Stimulated activated CD8-positive, alpha-beta memory T cell treated with anti-CD3 and anti-CD28 coated beads, Interleukin-4, amount 100 ng/mL, for 1 hour (primary cell): Measurements from ENCODE around the gene ZNF358.

Experiments
- DNase-seq, 2 donors: peaks; one replicate each; pipeline ENCODE4 v3.0.0-alpha.2; 2020; ENCODE audit warnings: low read depth in 2 of 2, low spot score in 1 of 2

The ZNF358 gene

DNA sequence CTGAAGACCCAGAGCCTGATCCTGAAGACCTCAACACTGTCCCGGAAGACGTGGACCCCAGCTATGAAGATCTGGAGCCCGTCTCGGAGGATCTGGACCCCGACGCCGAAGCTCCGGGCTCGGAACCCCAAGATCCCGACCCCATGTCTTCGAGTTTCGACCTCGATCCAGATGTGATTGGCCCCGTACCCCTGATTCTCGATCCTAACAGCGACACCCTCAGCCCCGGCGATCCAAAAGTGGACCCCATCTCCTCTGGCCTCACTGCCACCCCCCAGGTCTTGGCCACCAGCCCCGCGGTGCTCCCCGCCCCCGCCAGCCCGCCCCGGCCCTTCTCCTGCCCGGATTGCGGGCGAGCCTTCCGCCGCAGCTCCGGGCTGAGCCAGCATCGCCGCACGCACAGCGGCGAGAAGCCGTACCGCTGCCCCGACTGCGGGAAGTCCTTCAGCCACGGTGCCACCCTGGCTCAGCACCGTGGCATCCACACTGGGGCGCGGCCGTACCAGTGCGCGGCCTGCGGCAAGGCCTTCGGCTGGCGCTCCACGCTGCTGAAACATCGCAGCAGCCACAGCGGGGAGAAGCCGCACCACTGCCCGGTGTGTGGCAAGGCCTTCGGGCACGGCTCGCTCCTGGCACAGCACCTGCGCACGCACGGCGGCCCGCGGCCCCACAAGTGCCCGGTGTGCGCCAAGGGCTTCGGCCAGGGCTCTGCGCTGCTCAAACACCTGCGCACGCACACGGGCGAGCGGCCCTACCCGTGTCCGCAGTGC lies 3.6 kb downstream of the ZNF358 start:
- no peak for DNase-seq

DNA sequence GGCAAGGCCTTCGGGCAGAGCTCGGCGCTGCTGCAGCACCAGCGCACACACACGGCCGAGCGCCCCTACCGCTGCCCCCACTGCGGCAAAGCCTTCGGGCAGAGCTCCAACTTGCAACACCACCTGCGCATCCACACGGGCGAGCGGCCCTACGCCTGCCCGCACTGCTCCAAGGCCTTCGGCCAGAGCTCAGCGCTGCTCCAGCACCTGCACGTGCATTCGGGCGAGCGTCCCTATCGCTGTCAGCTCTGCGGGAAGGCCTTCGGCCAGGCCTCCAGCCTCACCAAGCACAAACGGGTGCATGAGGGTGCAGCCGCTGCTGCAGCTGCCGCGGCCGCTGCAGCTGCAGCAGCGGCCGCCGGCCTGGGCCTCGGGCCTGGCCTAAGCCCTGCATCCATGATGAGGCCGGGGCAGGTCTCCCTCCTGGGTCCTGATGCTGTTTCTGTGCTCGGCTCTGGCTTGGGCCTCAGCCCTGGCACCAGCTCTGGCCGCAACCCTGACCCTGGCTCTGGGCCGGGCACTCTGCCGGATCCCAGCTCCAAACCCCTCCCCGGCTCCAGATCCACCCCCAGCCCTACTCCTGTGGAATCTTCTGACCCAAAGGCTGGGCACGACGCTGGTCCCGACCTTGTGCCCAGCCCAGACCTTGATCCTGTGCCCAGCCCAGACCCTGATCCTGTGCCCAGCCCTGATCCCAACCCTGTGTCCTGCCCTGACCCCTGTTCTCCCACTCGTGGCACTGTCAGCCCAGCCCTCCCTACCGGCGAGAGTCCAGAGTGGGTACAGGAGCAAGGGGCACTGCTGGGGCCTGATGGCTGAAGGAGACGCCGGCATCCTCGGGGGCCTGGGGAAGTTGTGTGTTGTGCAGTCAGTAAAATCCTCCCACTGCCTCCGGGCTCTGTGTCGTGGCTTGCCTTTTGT lies 4.5 kb downstream of the ZNF358 start:
- no peak for DNase-seq

DNA sequence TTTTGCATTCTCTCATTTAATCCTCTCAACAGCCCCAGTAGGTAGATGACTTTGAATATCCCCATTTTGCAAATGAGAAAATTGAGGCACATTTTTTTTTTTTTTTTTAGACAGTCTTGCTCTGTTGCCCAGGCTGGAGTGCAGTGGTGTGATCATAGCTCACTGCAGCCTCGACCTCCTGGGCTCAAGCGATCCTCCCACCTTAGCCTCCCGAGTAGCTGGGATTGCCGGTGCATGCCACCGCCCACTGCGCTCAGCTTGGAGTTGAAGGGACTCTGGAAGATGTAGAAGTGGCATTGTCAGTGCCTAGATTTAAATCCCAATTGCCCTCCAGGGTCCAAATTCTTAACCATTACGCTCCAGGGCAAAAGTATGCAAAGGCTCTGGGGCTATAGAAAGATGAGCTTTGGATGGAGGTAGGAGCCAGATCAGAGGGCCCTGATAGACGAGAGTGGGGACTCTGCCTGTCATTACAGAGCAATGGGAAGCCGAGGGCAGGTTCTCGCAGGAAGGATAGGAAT lies 5.7 kb downstream of the ZNF358 start:
- DNase-seq = no peak

DNA sequence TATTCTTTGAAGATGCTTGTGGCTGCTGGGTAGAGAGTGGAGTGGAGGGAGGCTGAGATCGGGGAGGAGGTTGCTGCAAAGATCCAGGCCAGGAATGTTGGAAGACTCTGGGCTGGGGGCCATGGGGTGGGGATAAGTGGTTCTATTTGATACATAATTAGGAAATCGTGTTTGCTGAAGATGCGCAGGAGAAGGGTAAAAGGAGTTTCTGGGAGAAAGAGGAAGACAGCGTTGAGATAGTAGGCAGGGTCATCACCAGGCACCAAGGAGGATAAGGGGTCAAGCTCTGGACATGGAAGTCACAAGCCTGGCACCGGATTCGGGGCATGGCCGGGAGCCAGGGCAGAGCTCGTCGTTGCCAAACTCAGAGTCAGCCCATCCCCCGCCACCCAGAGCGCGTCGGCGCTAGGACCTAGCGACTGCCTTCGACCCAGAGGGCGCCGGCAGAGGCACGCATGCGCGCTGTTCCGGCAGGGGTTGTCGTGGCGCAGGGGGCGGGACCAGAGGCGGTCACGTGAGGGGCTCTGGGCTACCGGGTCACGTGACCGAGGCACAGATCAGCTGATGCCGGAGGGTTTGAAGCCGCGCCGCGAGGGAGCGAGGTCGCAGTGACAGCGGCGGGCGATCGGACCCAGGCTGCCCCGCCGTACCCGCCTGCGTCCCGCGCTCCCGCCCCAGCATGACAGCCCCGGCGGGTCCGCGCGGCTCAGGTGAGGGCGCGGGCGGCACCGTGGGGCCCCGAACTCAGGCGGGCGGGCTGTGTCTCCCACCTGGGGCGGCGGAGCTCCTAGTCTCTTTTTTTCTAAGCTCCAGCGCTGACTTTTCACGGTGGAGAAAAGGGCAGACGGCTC lies 6.4 kb downstream of the ZNF358 start, which contains the start of gene MCOLN1:
TSS of gene MCOLN1 (plus strand) at position 553 of the 851 bp plus-strand sequence. CDS start at position 680, 127 bp downstream.
- DNase-seq = peak; percentile 99

DNA sequence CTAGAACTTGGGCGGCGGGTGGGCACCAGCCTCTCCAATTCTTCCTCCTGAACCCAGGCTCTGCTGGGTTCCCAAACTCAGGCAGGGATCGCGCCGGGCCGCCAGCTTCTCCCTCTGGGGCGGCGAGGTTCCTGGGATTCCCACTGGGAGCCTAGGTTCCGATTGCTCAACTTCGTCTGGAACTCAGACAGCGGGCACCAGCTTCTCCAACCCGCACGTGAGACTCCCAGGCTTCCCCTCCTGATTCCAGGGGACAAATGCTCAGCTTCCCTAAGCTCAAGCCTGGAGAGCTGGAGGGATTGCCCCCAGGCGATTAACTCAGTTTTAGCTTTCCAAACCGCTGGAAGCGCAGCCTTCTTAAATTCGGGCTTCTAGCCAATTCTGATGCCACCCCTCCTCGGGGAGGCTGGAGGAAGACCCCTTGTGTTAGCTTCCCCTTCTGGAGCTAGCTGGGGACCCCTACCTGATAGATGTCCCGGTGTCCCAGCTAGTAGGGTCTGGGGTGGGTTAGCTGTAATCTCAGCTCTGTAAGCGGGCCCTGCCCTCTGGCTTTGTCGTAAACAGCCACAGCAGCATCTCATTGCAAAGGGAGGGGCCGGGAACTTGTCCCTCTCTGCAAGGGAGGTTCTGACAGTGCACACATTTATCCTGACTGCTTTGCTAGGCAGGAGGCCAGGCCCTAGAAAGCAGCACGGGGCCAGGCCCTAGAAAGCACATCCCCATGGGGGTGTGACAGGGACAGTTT lies 7.2 kb downstream of the ZNF358 start:
- no peak for DNase-seq

DNA sequence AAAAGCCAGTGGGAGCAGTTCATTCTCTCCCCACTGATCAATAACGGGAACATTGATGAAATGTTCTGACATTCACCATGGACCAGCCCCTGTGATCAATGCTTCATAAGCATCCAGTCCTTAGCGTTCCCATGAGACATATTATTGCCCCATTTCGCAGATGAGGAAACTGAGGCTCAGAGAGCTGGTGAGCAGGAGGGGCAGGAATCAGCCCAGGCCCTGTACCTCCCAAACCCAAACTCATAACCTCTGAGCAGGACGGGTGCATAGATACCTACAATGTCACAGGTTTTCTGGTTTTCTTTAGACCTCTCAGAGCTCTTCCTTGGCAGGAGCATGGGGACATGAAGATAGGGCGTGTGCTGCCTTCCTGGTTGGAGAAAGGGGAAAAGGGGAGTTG lies 8.6 kb downstream of the ZNF358 start:
- no peak for DNase-seq

DNA sequence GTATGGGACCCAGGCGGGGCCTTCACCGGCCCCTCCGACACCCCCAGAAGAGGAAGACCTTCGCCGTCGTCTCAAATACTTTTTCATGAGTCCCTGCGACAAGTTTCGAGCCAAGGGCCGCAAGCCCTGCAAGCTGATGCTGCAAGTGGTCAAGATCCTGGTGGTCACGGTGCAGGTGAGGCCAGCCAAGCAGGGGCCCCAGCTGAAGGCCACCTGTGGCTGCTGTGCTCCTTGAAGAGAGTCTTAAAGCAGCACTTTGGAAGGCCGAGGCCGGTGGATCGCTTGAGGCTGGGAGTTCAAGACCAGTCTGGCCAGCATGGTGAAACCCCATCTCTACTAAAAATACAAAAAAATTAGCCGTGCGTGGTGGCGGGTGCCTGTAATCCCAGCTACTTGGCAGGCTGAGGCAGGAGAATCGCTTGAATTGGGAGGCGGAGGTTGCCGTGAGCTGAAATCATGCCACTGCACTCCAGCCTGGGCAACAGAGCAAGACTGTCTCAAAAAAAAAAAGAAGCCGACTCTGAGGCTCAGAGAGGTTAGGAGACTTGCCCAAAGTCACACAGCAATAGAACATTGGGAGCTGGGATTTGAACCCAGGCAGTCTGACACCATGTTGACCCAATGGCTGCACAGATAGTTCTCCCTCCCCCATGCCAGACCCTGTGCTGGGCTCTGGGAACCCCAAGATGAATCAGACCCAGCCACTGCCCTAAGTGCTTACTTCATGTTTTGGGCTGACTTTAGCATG lies 9.3 kb downstream of the ZNF358 start:
- no peak for DNase-seq

DNA sequence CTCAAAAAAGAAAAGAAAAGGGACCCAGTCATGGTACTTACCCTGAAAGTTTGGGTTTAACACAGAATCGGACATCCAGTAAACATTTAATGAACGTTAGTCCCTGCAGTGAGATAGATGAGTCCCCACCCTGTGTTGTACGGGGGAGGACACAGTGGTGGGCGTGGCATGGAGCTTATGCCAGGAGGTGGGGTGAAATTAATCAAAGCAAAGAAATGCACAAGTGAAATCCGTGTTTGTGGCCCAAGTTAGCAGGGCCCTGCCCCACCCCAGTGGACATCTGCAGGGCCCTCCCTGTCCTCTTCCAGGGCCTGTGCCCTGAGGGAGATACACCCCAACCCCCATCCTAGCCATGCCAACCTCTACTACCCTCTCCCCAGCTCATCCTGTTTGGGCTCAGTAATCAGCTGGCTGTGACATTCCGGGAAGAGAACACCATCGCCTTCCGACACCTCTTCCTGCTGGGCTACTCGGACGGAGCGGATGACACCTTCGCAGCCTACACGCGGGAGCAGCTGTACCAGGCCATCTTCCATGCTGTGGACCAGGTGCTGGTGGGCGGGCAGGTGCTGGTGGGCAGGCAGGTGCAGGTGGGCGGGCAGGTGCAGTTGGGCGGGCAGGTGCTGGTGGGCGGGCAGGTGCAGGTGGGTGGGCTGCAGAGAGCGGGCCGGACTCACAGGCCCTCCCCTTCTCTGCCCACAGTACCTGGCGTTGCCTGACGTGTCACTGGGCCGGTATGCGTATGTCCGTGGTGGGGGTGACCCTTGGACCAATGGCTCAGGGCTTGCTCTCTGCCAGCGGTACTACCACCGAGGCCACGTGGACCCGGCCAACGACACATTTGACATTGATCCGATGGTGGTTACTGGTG lies 10.4 kb downstream of the ZNF358 start:
- no peak for DNase-seq

DNA sequence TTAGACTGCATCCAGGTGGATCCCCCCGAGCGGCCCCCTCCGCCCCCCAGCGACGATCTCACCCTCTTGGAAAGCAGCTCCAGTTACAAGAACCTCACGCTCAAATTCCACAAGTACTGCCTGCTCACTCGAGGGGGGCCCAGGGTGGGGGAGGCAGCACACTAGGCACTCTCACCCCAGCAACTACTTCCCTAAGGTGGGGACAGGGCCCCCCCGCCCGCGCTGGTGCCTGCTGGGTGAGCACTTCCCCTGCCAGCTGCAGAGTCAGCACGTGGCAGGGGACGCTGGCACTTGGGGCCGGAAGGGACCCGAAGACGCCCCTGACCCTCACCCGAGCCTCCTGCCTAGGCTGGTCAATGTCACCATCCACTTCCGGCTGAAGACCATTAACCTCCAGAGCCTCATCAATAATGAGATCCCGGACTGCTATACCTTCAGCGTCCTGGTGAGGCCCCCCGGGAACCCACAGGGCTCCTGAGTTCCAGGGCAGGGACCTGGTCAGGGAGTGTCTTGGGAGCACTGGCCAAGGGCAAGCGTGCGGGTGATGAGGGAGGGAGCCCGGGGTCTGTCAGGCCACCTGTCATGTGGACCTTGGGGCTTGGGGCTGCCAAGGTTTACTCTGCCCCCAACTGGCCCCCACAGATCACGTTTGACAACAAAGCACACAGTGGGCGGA lies 11.8 kb downstream of the ZNF358 start:
- no peak for DNase-seq

DNA sequence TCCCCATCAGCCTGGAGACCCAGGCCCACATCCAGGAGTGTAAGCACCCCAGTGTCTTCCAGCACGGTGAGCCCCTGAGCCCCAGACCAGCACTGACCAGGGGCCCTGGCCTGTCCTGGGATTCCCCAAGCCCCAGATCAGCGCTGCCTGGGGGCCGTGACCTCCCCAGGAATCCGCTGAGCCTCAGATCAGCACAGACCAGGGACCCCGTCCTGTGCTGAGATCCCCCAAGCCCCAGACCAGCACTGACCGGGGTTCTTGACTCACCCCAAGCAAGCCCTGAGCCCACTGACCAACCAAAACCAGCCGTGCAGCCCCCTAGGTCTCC lies 12.3 kb downstream of the ZNF358 start:
- DNase-seq = no peak

DNA sequence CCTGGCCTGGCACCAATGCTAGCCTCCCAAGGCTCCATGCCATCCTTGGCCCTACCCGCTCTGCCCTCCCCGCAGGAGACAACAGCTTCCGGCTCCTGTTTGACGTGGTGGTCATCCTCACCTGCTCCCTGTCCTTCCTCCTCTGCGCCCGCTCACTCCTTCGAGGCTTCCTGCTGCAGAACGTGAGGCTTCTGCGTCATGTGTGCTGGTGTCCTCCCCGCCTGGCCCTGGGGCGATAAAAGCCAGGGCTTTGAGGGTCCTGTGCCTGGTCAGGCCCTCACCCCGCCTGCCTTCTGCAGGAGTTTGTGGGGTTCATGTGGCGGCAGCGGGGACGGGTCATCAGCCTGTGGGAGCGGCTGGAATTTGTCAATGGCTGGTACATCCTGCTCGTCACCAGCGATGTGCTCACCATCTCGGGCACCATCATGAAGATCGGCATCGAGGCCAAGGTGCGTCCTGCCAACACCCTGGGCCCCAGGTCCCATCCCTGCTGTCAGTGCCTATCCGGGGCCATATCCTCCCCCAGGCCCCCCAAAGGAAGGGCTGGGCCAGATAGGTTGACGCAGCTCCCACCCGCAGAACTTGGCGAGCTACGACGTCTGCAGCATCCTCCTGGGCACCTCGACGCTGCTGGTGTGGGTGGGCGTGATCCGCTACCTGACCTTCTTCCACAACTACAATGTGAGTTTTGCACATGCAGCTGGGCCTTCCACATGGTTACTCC lies 12.8 kb downstream of the ZNF358 start:
- DNase-seq = no peak

DNA sequence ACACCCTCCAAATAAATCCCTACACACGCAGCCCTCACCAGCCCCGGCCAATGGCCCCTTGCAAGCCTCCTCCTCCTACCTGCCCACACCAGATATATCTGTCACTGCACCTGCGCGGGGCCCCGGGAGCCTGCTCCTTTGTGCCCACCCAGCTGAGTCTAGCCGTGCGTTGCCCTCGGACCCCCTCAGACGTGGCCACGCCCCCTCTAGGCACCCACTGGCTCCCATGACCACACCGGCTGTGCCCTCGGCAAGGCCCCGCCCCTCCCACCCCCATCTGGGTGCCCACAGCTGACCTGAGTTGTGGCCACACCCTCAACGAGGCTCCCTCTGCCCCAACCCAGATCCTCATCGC lies 13.3 kb downstream of the ZNF358 start:
- DNase-seq = no peak

DNA sequence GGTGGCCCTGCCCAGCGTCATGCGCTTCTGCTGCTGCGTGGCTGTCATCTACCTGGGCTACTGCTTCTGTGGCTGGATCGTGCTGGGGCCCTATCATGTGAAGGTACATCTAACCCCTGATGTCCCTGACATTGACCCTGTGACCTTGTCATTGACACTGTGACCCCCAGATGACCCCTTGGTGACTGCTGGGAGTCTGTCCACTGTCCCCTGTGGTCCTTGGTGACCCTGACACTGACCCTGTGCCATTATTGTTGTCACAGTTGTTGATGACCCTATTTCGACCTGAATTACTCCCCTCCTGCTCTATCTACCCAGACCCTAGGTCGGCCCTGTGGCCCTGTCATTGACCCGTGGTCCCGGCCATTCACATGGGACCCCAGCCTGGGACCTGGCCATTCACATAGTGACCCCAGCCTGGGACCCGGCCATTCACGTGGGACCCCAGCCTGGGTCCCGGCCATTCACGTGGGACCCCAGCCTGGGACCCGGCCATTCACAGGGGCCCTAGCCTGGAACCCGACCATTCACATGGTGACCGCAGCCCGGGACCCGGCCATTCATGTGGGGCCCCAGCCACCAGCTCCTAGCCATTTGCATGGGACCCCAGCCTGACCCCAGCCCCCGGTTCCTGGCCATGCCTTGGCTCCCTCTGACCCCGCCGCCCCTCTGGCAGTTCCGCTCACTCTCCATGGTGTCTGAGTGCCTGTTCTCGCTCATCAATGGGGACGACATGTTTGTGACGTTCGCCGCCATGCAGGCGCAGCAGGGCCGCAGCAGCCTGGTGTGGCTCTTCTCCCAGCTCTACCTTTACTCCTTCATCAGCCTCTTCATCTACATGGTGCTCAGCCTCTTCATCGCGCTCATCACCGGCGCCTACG lies 13.9 kb downstream of the ZNF358 start:
- DNase-seq = no peak

DNA sequence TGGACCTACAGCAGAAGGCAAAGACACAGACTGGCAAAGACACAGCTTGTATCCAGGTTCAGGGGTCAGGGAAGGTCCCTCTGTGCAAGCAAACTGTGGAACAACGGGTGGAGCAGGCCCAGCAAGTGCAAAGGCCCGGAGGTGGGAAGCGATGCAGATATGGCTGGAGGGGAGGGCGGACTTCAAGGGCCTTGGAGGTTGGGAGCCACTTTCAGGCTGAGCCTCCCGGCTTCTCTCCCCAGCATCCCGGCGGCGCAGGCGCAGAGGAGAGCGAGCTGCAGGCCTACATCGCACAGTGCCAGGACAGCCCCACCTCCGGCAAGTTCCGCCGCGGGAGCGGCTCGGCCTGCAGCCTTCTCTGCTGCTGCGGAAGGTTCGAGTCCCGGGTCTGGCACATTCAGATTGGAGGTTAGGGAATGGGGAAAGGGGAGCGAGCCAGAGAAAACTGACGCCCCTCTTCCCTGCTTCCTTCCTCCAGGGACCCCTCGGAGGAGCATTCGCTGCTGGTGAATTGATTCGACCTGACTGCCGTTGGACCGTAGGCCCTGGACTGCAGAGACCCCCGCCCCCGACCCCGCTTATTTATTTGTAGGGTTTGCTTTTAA lies 17.5 kb downstream of the ZNF358 start:
- DNase-seq = no peak

DNA sequence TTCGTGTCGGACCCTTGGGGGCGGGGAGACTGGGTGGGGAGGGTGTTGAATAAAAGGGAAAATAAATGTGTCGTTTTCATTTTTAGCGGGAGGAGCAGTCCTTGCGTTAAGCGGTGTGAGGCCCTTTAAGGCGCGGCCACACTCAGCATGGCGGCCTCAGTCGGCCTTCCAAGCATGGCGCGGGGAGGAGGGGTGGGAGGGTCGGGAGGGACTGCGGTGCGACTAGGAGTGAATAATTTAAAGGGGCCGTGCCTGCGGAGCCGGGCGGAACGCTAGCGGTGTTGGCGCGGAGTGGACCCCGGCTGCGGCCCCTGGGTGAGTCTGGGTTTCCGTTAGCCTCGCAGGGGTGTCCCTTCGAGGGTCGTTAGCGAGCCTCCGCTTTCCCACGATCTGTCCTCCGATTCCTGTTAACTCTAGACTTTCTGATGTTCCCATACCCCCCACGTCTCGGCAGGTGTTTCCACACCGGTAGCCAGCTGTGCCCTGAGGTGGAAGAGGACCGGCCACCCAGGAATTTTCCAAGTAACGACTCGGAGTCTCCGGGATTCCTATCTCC lies 18.1 kb downstream of the ZNF358 start:
- DNase-seq = peak; percentile 59 to 70

DNA sequence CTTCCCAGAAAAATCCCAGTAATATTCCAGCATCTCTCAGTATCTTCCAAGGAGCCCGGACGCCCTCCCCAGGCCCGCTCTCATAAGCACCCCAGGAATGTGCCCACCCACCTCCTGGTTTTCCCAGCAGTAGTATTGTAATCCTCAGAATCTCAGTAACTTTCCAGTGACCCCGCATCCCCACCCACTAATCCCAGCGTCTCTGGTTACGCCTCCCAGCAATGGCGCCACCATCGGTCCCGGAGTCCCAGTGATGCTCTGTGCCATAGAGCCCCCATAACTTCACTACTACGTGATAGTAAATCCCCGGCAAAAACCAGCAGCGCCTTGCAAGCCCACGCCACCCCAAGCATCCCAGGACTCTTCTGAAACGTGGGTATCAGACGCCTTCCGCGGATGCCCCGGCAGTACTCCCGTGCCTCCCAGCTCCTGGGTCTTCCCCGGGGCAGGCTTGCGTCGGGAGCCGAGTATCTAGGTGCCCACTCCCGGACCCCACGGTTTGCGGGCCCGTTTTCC lies 18.7 kb downstream of the ZNF358 start:
- no peak for DNase-seq
